Measurements from ENCODE around the gene SLC25A1.

DNA sequence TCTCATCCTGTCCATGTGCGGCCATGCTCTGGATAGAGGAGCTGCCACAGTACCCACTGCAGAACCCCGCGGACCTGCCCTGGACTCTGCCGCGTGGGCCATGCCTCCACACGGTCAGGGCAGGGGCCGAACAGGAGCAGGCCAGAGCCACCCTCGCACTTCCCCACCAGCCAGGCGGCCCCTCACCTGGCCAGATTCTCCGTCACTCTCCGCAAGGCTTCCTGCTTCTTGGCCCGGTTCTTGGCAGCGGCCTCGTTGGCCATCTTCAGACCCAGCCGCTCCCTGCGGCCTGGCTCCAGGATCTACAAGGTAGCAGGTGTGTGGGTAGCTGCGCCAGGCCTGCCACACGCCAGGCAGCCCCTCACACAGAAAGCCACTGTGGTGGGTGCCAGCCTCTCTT is 43.7 kb downstream of the SLC25A1 start:
- TF ChIP-seq, protein P1, sequence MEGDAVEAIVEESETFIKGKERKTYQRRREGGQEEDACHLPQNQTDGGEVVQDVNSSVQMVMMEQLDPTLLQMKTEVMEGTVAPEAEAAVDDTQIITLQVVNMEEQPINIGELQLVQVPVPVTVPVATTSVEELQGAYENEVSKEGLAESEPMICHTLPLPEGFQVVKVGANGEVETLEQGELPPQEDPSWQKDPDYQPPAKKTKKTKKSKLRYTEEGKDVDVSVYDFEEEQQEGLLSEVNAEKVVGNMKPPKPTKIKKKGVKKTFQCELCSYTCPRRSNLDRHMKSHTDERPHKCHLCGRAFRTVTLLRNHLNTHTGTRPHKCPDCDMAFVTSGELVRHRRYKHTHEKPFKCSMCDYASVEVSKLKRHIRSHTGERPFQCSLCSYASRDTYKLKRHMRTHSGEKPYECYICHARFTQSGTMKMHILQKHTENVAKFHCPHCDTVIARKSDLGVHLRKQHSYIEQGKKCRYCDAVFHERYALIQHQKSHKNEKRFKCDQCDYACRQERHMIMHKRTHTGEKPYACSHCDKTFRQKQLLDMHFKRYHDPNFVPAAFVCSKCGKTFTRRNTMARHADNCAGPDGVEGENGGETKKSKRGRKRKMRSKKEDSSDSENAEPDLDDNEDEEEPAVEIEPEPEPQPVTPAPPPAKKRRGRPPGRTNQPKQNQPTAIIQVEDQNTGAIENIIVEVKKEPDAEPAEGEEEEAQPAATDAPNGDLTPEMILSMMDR (IDR thresholded peaks at IDR 0.05): no peak
- TF ChIP-seq SIN3A (IDR thresholded peaks at IDR 0.05; ENCODE audit: borderline replicate concordance, insufficient read depth, low read depth, low read length): no peak
- TF ChIP-seq TCF7L2 (IDR thresholded peaks at IDR 0.05; ENCODE audit: low read depth, low read length): no peak

Measured in Panc1 (cell line).